Left lobe of liver (tissue), 2 donors: ENCODE results near the gene ARCN1. TPM values are rescaled to one million over a fixed set of nuclear protein-coding genes. Genes with fewer than 3 reads are reported as not detected.

Source experiments
- ATAC-seq: fragments of 200-7000 bp; cut with Tn5 transposase; one replicate; pipeline ENCODE4 v1.9.1; 2020; ENCODE audit warnings: mild to moderate bottlenecking, moderate library complexity
- DNase-seq: peaks from one replicate; pipeline ENCODE4 v3.0.0-alpha.2; 2020; ENCODE audit warnings: low spot score
- total RNA-seq: library from RNA; stranded (reverse); gene quantifications from one replicate; pipeline ENCODE4 v1.2.1, GENCODE V29; 2021
- donor health status: DM: no; HTN: no; CAD: no; lungs with moderate emphysema.
- donor health status: DM: no; HTN: yes; CAD: no.

ARCN1 gene
- total RNA-seq, 1 donor from 2014 or later: 61.0 TPM

DNA sequence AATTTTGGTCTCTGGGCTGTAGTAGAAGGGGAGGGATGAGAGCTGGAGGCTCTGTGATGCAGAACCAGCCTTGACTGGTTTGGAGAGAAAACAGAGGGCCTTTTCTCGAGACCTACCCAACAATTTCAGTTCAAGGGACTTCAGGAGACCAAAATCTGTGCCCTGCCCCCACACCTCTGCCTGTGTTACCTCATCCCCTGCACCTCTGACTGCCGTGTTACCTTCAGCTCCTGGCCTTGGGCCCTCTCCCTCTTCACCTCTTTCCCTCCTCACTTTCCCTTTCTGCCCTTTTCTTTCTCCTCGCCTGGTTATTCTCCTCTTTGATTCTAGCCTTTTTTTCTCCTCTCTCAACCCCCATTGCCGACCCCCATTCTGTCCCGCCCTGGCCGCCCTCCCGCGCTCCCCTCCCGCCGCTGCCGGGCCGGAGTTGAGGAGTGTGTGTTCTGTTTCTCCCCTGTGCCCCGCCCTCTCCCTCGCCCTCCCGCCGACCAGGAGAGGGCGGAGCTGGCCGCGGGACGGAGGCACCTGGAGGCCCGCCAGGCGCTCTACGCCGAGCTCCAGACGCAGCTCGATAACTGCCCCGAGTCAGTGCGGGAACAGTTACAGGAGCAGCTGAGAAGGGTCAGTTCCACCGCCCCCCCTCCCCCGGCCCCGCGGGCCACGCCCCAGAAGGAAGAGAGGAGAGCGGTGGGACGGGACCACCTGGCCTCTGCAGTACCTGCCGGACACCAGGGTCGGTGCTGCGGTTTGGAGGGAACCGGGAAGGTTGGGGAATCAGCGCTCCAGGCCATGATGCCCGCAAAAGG, 62.4 kb downstream of the ARCN1 start:
- peak; percentile 96 for ATAC-seq
- DNase-seq: peak; percentile 87

DNA sequence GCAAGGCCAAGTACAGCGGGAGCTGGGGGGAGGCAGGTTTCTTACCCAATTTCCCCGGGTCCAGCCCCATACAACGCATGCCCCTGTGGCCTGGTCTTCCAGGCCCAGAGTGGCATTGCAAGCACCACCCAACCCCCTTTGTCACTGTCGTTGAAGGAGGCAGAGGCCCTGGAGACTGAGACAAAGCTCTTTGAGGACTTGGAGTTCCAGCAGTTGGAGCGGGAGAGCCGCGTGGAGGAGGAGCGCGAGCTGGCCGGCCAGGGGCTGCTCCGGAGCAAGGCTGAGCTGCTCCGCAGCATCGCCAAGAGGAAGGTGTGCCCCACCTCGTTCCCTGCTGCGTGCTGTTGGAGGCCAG, 63.0 kb downstream of the ARCN1 start:
- no peak for DNase-seq
- peak; percentile 35 for ATAC-seq

DNA sequence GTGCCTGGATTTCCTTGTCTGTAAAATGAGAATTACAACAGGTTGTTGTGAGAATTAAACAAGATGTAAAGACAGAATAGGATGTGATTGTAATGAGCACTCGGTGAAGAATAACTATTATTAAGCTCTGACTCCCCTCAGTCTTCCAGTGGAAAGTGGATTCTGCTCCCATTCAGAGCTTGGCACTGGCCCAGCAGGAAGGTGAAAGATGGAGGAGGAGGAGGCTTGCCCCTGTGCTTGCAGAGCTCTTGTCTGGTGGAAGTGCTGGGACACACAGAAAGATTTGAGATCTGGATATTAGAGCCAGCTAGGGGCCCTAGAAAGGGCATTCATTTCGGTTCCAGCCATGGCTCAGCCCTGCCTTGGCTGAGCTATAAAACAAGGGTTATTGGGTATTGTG, 63.4 kb downstream of the ARCN1 start:
- no peak for ATAC-seq
- no peak for DNase-seq

DNA sequence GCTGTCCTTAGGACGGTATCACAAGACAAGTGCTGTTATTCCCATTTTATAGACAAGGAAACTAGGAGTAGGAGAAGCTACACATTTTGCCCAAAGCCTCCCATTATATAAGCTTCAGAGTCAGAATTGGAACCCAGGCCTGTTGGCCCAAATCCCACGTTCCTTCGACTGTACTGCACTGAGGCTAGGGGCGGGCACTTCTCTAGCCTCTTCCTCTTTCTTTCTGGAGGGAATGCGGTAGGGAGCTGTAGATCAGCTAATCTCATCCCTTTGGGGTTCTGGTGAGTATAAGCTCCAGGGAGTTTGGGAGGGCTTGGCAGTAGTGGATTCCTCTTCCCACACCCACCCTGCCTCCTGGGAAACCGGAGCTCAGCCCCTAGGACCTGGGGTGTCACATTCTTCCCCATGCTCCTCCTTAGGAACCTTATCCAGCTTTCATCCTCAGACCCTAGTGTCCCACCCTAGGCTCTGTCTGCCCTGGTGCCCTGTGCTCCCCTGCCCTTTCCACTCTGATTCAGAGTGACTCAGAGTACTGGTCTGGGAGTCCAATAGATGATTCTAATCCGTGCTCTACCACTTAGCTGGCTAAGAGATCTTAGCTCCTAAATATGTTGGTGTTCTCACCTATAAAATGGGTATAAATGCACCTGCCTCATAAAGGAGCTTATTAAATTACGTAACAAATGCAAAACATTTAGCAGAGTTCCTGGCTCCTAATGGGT, 64.5 kb downstream of the ARCN1 start:
- ATAC-seq (no peak), DNase-seq (no peak)

DNA sequence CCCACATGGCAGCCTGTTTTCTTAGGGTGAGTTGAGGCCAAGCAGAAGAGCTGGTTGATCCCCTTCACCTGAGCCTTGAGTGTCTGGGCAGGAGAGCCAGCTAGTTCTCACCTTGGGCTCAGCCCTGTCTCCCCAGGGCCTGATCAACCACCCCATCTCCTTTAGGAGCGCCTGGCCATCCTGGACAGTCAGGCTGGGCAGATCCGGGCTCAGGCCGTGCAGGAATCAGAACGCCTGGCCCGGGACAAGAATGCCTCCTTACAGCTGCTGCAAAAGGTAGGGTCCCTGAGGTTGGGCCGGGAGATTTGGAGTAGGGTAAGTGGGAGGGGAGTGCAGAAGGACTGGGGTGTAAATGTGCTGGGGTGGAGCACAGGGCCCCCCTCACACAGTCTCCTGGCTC, 66.5 kb downstream of the ARCN1 start:
- no peak for ATAC-seq
- DNase-seq: no peak

DNA sequence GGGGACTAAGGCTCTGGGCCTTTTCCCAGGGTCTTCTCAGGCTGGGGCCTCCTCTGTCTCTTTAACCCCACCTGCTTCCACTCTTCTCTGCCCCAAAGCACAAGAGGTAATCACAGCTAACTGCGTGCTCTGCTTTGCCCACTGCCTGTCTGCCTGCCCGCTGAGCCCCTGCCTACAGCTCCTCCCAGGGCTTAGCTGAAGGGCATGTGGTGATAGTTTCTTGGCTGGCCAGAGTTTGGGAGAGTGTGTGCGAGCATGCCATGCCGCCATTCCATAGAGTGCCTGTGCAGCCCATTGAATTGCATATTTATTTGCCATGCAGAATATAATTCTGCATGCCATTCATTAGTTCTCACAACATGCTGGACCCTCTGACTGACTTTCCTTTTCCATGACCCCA, 67.7 kb downstream of the ARCN1 start:
- DNase-seq (no peak), ATAC-seq (no peak)

DNA sequence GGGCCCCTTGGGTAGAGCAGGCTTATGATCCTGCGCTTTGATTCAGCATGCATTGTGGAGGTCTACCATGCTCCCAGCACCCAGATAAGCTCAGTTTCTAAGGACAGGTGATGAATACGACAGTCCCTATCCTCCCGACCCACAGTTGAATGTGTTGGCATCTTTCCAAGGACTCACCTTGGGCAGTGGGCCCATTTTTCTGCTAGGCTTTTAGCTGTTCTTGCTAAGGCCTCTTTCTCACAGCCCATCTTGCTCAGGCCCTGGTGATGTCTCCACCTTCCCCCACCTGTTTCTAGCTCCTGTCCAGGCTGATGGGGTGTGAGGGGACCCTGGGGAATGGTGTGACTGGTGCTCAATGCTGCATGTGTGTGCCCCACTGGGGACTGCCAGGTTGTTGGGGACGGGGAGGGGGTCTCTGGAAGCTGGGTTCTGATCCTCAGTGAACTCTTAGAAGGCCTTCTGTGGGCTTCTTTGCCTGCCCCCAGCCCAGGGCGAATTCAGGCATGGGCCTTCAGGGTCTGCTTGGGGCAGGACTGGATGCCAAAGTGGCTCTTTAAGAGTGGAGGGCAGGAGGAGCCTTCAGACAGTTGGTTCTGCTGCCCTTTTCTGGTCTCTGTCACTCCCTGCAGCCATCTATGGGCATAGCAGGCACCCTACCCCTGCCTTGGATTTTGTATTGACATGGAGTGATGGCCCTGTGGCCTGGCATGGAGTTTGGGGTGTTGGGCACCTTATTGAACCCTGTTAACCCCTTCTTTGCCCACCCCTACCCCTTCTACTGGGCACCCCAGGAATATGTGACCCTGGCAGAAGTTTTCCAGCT, 68.3 kb downstream of the ARCN1 start:
- ATAC-seq: peak; percentile 28
- DNase-seq: no peak

DNA sequence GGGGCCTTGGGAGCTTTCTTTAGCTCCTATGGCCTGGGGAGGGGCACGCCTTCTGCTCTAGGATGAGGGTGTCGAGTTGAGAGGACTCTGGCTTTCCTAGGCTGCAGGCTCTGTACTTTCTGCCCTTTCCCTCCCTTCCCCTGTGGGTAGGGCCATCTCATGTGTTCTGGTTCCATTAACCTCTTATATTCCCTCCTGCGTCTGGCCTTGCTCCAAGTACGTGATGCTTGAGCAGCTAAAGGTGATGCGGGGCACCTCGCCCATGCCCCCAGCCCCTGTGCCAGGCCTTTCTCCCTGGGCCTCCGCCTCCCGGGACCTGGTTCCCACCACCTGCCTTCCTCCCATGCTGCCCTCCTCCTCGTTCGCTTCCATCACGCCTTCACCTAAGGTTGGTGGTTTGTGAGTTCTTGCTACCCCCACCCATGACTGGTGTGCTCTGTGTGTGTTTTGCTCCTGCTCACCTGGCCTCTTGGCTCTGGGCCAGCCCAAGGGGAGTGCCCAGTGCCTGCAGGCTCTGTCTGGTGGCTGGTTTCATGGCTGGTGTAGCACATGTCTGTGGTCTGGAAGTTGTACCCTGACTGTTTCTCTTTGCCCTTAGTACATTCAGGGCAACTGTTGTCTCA, 69.3 kb downstream of the ARCN1 start:
- DNase-seq (no peak), ATAC-seq (no peak)

DNA sequence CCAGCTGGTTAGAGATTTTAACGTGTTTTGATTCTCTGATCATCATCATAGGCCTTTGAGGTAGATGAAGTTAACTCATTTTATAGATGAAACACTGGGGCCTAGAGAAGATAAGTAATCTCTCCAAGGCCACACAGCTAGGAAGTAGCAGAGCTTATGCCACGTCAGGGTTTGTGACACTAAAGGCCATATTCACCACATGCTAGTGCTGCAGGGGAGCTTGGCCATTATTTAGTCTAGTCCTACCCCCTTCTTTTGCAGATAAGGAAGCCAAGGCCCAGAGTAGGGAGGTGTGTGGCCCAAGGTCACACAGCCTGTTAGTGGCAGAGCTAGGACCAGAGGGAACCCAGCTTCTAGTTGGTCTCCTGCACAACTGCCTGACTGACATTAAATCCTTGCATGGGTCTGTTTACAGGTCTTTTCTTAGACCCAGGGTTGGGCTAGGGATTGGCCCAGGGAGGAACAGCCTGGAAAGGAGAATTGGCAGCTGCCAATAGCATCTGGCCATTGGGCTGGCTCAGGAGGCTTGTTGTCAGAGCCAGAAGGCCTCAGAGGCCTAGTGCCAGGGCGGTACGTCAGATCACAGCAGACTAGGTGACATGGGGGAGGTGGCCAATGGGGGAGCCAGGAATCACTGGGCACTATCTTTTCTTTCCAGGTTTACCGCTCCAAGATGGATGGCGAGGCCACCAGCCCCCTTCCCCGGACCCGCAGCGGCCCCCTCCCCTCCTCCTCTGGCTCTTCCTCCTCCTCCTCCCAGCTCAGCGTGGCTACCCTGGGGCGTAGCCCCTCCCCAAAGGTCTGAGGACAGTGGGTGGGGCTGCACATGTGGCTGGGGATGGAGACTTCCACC, 71.2 kb downstream of the ARCN1 start:
- DNase-seq: no peak

DNA sequence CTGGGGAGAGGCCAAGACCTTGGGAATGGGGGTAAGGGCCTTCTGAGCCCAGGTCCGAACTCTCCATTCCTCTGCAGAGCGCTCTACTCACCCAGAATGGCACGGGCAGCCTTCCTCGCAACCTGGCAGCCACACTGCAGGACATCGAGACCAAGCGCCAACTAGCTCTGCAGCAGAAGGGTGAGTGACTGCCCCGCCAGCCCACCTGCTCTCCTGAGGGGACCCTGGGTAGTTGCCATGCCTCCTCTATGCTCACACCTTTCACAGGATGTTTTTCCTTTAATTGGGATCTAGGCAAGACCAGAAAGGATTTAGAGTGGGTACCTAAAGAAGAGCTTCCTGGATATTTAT, 71.8 kb downstream of the ARCN1 start:
- ATAC-seq: no peak
- no peak for DNase-seq

More for the DNA sequence above, 71.2 kb downstream of the ARCN1 start:
- ATAC-seq: no peak

DNA sequence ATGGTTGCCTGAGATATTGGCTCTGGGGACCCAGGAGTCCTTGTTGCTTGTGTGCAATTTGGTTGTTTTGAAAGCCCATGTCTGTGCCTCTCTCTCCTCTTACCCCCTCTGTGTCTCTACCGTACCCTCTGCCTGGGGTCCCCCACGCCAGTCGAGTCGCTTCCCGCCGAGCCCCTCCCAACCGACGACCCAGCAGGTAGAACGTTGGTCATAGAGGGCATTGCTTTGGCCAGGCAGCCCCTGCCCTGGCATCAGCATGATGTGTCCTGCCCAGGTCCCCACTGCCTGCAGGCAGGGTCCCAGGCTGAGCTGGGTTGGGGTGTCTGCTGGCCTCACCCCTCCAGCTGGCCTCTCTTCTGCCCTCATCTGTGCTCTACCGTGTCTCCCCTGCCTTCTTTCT, 72.3 kb downstream of the ARCN1 start:
- no peak for ATAC-seq
- DNase-seq: no peak

DNA sequence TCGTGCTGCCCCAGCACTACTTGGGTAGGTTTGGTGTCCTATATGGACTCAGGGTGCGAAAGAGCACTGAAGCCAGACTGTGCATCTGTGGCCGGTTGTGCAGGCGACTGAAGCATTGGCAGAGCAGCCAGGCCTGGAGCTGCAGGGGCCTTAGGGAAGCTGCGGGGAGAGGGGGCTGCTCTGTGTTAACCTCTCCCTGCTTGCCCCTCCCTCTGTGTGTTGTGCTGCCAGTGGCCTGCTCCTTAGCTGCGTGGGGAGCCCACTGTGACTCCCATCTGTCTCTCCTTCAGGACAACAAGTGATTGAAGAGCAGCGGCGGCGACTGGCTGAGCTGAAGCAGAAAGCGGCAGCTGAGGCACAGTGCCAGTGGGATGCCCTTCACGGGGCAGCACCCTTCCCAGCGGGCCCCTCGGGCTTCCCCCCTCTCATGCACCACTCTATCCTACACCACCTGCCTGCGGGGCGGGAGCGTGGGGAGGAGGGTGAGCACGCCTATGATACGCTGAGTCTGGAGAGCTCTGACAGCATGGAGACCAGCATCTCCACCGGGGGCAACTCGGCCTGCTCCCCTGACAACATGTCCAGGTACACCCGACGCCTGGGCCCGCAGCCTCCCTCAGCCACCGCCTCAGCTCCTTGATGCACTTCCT, 73.0 kb downstream of the ARCN1 start:
- ATAC-seq (no peak), DNase-seq (no peak)

DNA sequence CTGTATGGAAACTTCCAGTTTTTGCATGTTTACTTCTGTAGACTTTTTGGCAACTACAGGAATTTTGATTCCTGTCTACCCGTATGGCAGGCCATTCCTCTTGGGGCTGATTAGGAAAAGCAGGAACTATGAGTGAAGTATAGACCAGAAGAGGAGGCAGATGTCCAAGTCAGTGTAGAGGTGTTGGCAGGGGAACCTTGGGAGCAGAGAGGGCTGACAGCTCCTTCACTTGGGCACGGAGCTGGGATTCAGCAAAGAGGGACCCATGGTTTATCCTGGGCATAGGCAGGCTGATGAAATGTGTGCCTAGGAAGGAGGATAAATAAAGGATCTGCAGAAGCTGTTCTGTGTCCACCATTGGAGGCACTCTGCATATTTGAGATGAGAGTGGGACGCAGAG, 74.2 kb downstream of the ARCN1 start:
- DNase-seq (no peak), ATAC-seq (no peak)

DNA sequence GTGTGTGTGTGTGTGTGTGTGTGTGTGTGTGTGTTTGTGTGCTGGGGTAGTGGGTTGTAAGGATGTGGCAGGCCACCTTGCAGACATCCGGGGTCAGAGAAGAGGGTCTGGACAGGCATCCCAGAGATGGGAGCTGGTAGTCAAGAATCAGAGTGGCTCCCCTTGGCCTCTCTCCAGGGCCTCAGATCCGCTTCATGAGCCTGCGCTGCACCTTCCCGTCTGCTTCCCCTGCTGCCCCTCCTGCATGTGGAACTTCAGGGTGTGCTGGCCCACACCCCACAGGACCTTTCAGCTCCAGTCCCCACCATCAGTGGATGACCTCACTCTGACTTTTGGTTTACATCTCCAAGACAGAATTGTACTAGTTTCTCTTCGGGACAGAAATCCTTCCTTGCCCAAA, 76.1 kb downstream of the ARCN1 start:
- ATAC-seq (no peak), DNase-seq (no peak)

DNA sequence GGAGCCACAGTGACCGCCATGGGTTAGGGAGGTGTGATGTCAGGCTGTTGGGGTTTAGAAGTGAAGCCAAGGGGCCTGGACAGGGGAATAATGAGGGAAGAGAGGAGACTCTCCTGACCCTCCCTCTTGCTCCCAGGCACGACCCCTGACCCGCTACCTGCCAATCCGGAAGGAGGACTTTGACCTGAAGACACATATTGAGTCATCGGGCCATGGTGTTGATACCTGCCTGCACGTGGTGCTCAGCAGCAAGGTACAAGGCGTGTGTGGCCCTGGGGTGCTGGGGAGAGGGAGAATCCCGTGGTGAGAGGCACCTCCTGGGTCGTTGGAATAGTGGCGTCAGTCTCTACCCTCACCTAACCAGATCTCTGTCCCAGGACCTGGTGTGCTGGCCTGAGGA, 77.7 kb downstream of the ARCN1 start:
- peak; percentile 39 for ATAC-seq
- no peak for DNase-seq

DNA sequence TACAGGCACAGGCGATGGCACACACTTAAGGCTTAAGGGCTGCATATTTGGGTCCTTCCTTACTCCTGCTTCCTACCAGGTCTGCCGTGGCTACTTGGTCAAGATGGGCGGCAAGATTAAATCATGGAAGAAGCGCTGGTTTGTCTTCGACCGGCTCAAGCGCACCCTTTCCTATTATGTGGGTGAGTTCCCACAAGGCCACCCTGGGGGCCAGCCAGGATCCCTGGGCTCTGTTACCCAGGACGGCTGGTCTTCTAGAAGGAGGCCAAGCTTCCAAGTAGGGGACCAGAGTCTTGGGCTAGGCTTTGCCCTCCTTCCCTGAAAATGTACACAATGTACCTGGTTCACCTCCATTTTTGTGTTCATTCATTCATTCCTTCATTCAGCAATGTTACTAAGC, 78.2 kb downstream of the ARCN1 start:
- no peak for ATAC-seq

DNA sequence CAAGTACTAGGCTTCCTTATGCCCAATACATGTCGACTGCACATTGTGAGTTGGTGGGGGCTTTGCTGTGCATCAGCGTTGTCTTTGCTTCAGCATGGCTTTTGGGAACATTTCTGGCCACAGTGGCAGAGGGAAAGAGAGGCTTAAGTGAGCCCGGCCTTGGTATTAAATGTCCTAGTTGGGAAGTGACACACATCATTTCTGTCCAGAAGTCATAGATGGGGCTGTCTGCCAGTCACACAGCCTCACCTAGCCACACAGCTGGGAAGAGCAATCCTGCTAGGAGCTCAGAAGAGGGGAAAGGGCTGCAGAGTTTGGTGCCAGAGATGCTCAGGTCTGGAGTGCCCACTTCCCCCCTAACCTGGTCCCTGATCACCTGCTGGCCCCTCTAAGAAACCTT, 79.6 kb downstream of the ARCN1 start:
- DNase-seq (no peak), ATAC-seq (no peak)

More for the DNA sequence above, 78.2 kb downstream of the ARCN1 start:
- DNase-seq: no peak
